Esophagus squamous epithelium (tissue), 5 donors: ENCODE data around the gene OR4K1. TPM values are rescaled to one million over a fixed set of nuclear protein-coding genes. Genes with fewer than 3 reads are reported as not detected.

Experiments used
- DNase-seq: peaks from one replicate; lab custom pipeline; 2025; lab: John Stamatoyannopoulos, UW
- H3K27ac ChIP-seq, 4 donors: fragments of 200-600 bp; sonication (generic); one replicate each; pipeline ENCODE4 v1.5.1; 2016 to 2019; ENCODE audit warnings: mild to moderate bottlenecking in 1 of 4
- H3K27me3 ChIP-seq, 4 donors: fragments of 200-600 bp; sonication (generic); 1 replicate in 3 of 4; 2 replicates in 1 of 4; pipeline versions ENCODE4 v1.5.1 to v1.6.0; 2017 to 2021; ENCODE audit warnings: antibody characterized with exemption in 1 of 4
- H3K36me3 ChIP-seq, 3 donors: fragments of 200-600 bp; sonication (generic); one replicate each; pipeline ENCODE4 v1.5.1; 2016 to 2019
- H3K4me1 ChIP-seq, 3 donors: fragments of 200-600 bp; sonication (generic); one replicate each; pipeline ENCODE4 v1.5.1; 2017 to 2019
- H3K4me3 ChIP-seq, 4 donors: fragments of 200-600 bp; sonication (generic); 1 replicate in 3 of 4; 2 replicates in 1 of 4; pipeline ENCODE4 v1.5.1; 2016 to 2019; ENCODE audit warnings: mild to moderate bottlenecking in 2 of 4, moderate library complexity in 1 of 4
- H3K9me3 ChIP-seq, 3 donors: fragments of 200-600 bp; sonication (generic); one replicate each; pipeline ENCODE4 v1.5.1; 2016 to 2019
- CTCF ChIP-seq, 6 experiments: fragments of 450-650 bp in 4 of 6; fragments of 200-600 bp in 2 of 6; sonication (generic) in 2 of 6; IDR thresholded peaks; one replicate each; pipeline ENCODE4 v1.5.1; 2016 to 2019; ENCODE audit warnings: antibody characterized with exemption in 6 of 6, mild to moderate bottlenecking in 4 of 6, moderate library complexity in 4 of 6
- POLR2A ChIP-seq, 4 donors: fragments of 450-650 bp; IDR thresholded peaks; one replicate each; pipeline ENCODE4 v1.6.1; 2017; ENCODE audit warnings: antibody characterized with exemption in 4 of 4, mild to moderate bottlenecking in 4 of 4, moderate library complexity in 3 of 4
- WGBS, 2 donors: methylation state at CpG; one replicate each; pipeline ENCODE4 v1.1.5; 2018; 5-methylcytosine and 5-hydroxymethylcytosine counted together
- intact Hi-C: fragments of 100-400 bp; cut with DNase I; formaldehyde crosslinking; loops from one replicate; pipeline ENCODE4 v1.15.0; 2022
- total RNA-seq, 4 donors: library from RNA; depleted of rRNA; stranded (reverse); fragments of >200 nt; gene quantifications; one replicate each; pipeline ENCODE4 v1.1.0, GENCODE V29; 2016
- donor health status: DM: yes; HTN: yes; CAD: no.

OR4K1 gene
- total RNA-seq, 4 donors from 2014 or later: not detected

GRCh38 chr14:19974844-19975243, 44.1 kb downstream of the OR4K1 start:
- TF ChIP-seq POLR2A (IDR thresholded peaks at IDR 0.05): no peak

GRCh38 chr14:19975291-19975690, 44.6 kb downstream of the OR4K1 start, which contains the start of gene OR4K15:
TSS of gene OR4K15 (plus strand) at chr14:19975591. CDS start at chr14:19975591, 0 bp downstream.
- Histone ChIP-seq H3K27me3 (no peaks in the 10 kb centered on the region), H3K9me3 (no peaks in the 10 kb centered on the region), H3K4me3 (no peak within 1 kb of the TSS), H3K36me3 (no peaks in the 10 kb centered on the region), H3K4me1 (no peaks in the 10 kb centered on the region), H3K27ac (no peak within 1 kb of the TSS)
- 87 to 94% methylated on average over 3 of the region's 3 CpGs for WGBS, 2 donors
- DNase-seq: no peak
- TF ChIP-seq CTCF (IDR thresholded peaks at IDR 0.05): no peak
- no peak for TF ChIP-seq POLR2A (IDR thresholded peaks at IDR 0.05)
- intact Hi-C loops: no loop called here

More at GRCh38 chr14:19974844-19975243, 44.1 kb downstream of the OR4K1 start:
- Histone ChIP-seq H3K27me3 (no peaks in the 10 kb centered on the region), H3K9me3 (no peaks in the 10 kb centered on the region), H3K36me3 (no peaks in the 10 kb centered on the region), H3K4me1 (no peaks in the 10 kb centered on the region), H3K4me3 (no peak overlapping the region), H3K27ac (no peak overlapping the region)
- no peak for DNase-seq
- intact Hi-C loops: no loop called here
- WGBS, 2 donors: 47 to 74% methylated on average over 1 of the region's 1 CpG

Other genes starting within 250 kb of the OR4K1 start
- gene OR11H2, start 217.0 kb upstream of the OR4K1 start, total RNA-seq: not detected
- not detected for gene OR4Q3, start 187.3 kb upstream of the OR4K1 start, total RNA-seq
- not detected for gene OR4M1, start 157.4 kb upstream of the OR4K1 start, total RNA-seq
- gene OR4N2, start 127.1 kb upstream of the OR4K1 start, total RNA-seq: not detected
- not detected for gene OR4K2, start 55.8 kb upstream of the OR4K1 start, total RNA-seq
- gene OR4K5, start 10.3 kb upstream of the OR4K1 start, total RNA-seq: not detected
- not detected for gene OR4K15, start 44.7 kb downstream of the OR4K1 start, total RNA-seq
- not detected for gene OR4Q2, start 71.2 kb downstream of the OR4K1 start, total RNA-seq
- not detected for gene OR4K14, start 88.4 kb downstream of the OR4K1 start, total RNA-seq
- not detected for gene OR4K13, start 105.1 kb downstream of the OR4K1 start, total RNA-seq
- gene OR4L1, start 129.1 kb downstream of the OR4K1 start, total RNA-seq: not detected
- not detected for gene OR4K17, start 179.8 kb downstream of the OR4K1 start, total RNA-seq
- gene OR4N5, start 207.9 kb downstream of the OR4K1 start, total RNA-seq: not detected